Measurements from ENCODE around the gene TAF1. TPM values are rescaled to one million over a fixed set of nuclear protein-coding genes. Genes with fewer than 3 reads are reported as not detected.
"Not testable (repeated sequence)": the region's sequence is repeated elsewhere in the genome, so short reads cannot be mapped to it uniquely, and the experiment has no call there.

TAF1 gene
- total RNA-seq, 1 donor from 2014 or later = 14.6 TPM

DNA sequence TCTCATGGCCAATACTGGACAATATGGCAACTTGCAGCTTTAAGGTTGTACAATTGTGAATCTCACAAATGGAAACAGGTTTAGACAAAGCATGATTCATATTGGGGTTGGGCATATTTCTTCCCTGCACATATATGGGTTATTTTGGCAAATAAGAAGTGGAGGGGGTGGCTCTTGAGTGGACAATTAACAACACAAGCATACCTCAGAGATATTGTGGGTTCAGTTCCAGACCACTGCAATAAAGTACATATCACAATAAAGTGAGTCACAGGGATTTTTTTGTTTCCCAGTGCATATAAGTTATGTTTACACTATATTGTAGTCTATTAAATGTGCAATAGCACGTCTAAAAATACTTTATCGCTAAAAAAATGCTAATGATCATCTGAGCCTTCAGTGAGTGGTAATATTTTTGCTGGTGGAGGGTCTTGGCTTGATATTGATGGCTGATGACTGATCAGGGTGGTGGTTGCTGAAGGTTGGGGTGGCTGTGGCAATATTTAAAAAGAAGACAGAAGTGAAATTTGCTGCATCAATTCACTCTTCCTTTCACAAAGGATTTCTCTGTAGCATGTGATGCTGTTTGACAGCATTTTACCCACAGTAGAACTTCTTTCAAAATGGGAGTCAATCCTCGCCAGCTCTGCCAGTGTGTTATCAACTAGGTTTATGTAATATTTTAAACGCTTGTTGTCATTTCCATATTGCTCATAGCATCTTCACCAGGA, 116.2 kb downstream of the TAF1 start:
- no peak for ATAC-seq
- intact Hi-C loops (cut with DNase I) = no loop called here
- no peak for DNase-seq (ENCODE audit: missing footprints)

GRCh38 chrX:71487814-71488213, 121.7 kb downstream of the TAF1 start:
- DNase-seq (ENCODE audit: missing footprints) (no peak), ATAC-seq (no peak)
- intact Hi-C loops (cut with DNase I) = no loop called here

DNA sequence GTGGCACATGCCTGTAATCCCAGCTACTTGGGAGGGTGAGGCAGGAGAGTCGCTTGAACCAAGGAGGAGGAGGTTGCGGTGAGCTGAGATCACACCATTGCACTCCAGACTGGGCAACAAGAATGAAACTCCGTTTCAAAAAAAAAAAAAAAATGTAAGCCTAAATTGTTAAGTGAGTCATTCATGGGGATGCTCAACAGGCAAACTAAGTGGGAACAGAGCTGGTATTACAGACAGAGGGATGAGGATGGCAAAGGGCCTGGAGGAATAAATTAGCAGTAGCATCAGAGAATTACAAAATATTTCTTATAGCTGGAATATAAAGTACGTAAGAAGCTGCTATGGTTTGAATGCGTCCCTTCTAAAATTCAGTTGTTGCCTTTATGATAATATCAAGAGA, 123.4 kb downstream of the TAF1 start:
- intact Hi-C loops (cut with DNase I) = no loop called here
- no peak for ATAC-seq

GRCh38 chrX:71492231-71493065, 126.3 kb downstream of the TAF1 start:
- intact Hi-C loops (cut with DNase I) = loop anchor here (5.0 kb wide), 1 partner anchor 40 kb away; the partner anchor contains the start of gene OGT
- ATAC-seq (peak; percentile 72), DNase-seq (ENCODE audit: missing footprints) (peak; percentile 68)

More for the DNA sequence above, 123.4 kb downstream of the TAF1 start:
- DNase-seq (ENCODE audit: missing footprints) = no peak

DNA sequence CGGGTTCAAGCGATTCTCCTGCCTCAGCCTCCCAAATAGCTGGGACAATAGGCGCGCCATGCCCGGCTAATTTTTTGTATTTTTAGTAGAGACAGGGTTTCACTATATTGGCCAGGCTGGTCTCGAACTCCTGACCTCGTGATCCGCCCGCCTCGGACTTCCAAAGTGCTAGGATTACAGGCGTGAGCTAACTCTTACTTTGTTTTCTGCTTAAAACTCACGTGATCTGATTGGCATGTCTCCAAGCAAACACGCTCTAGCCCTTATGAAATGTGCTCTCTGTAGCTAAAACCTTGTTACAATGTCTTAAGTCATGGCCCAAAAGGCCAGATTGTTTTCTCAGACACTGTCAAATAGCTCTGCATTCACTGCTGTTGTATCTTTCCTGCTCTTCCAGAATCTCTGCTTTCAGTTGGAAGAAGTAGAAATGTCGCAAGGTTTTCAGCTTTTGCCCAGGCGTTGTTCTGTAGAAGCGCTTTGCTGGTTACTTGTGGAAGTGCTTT, 127.0 kb downstream of the TAF1 start:
- no peak for DNase-seq (ENCODE audit: missing footprints)
- ATAC-seq = peak; percentile 52

DNA sequence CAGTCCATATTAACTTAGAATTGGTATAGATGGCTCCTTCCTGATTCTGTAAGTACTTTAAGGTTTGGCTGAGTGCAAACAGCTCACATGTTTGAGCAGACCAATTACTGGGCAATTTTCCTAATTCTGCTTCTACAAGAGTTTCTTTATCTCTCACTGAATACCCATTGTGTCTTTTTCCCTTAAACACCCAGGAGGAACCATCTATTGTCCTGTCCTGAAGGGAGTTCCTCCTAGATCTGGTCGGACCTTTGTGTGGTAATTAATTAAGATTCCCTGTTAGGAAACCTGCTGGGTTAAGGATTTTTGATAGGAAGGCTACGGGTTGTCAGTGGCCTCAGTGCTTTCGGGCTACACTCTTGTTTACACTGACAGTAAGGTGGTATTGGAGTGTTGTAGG, 129.8 kb downstream of the TAF1 start:
- DNase-seq (ENCODE audit: missing footprints); ATAC-seq; intact Hi-C loops (cut with DNase I): not testable (repeated sequence)

More for the DNA sequence above, 127.0 kb downstream of the TAF1 start:
- intact Hi-C loops (cut with DNase I) = loop anchor here (5.0 kb wide), 1 partner anchor 39 kb away; the partner anchor contains the start of gene OGT

GRCh38 chrX:71496476-71496875, 130.3 kb downstream of the TAF1 start:
- ATAC-seq = no peak
- intact Hi-C loops (cut with DNase I) = no loop called here

GRCh38 chrX:71502080-71502479, 135.9 kb downstream of the TAF1 start:
- DNase-seq (ENCODE audit: missing footprints); ATAC-seq; intact Hi-C loops (cut with DNase I): not testable (repeated sequence)

More at GRCh38 chrX:71496476-71496875, 130.3 kb downstream of the TAF1 start:
- DNase-seq (ENCODE audit: missing footprints) = no peak

DNA sequence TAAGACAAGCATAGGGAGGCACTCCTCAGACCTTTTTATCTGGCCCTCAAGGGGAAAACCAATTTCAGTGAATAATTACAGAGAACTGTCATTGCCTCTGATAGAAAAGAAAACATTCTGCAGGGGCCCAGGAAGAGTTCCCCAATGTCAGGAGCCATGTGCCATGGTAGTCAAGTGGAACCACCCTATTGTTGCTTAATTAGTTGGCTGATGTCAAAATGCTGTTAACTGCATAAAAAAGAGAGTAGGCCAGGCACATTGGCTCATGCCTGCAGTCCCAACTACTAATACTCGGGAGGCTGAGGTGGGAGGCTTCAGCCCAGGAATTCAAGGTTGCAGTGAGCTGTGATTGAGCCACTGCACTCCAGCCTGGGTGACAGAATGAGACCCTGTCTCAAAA, 138.2 kb downstream of the TAF1 start:
- ATAC-seq (no peak), DNase-seq (ENCODE audit: missing footprints) (no peak)
- intact Hi-C loops (cut with DNase I) = no loop called here

GRCh38 chrX:71509289-71509688, 143.1 kb downstream of the TAF1 start:
- no peak for DNase-seq (ENCODE audit: missing footprints)
- intact Hi-C loops (cut with DNase I) = no loop called here
- ATAC-seq = no peak

DNA sequence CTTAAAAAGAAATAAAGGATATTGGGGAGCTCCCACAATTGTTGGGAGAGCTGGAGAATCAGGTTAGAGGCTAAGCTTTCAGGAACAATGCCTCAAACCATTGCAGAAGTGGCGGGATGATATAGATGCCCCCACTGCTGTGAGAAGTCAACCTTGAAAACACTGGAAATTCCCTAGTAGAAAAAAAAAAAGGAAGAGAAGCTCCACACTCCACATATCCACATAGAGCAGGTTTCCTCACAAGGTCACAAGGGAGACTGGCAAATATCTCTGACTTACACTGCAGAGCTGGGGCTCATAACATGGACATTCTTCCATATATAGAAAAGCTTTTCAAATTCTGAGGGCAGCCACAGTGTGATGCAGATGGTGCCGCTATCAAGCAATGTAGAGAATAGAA, 144.0 kb downstream of the TAF1 start:
- DNase-seq (ENCODE audit: missing footprints) = no peak
- intact Hi-C loops (cut with DNase I) = no loop called here
- ATAC-seq = no peak

- intact Hi-C loops (cut with DNase I) = not testable (repeated sequence)
Measured at GRCh38 chrX:71513731-71514130, 147.6 kb downstream of the TAF1 start.

DNA sequence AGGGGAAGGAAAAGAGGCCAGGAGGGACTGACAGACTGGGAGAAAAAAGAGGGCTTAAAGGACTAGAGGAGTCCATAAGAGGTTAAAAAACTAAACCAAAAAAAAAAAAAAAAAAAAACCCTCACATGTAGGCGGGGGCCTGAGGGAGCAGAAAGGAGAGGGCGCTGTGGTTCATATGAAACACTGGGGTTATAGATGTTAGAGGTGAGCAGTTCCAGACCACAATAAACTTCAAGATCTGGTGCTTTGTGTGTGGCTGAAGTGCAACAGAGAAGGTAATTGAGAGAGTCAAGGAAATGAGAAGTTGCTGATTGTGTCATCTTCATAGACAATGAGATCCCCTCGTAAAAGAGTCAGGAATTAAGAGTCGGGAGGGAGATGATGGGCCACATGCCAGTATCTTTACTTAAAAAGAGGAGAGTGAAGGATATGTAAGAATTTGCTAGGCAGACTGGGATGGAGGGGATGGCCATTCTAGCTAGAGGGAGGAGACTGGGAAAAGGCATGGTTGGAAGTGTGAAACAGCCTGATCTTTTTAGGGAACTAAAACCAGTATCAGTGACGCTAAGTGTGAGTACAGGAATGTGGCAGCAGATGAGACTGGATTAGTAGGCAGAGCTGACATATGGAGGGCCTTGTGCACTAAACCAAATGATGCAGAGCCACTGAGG, 148.3 kb downstream of the TAF1 start:
- DNase-seq (ENCODE audit: missing footprints) (no peak), ATAC-seq (peak; percentile 65)
- intact Hi-C loops (cut with DNase I) = no loop called here

More at GRCh38 chrX:71513731-71514130, 147.6 kb downstream of the TAF1 start:
- ATAC-seq; DNase-seq (ENCODE audit: missing footprints): not testable (repeated sequence)

DNA sequence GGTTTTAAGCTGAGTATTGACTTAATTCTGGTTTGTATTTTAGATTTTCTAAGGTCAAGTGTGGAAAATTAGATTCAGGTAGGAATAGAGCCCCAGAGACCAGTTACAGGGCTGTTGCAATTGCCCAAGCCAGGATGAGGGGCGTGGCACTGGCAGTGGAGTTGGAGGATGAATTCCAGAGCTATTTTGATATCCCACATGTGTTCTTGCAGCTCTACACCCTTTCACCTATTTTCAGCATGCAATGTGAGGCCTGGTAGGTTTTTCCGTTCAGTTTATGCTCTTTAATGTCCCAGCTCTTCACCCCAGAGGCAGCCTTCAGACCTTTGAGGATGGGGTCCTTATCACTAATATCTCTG, 148.9 kb downstream of the TAF1 start:
- peak; percentile 94 for ATAC-seq
- intact Hi-C loops (cut with DNase I) = no loop called here

More for the DNA sequence above, 148.9 kb downstream of the TAF1 start:
- peak; percentile 59 for DNase-seq (ENCODE audit: missing footprints)

Other genes starting within 250 kb of the TAF1 start
- gene MED12, start 247.8 kb upstream of the TAF1 start, total RNA-seq = 19.4 TPM
- 0.49 TPM for gene NLGN3, start 221.5 kb upstream of the TAF1 start, total RNA-seq
- not detected for gene GJB1, start 143.1 kb upstream of the TAF1 start, total RNA-seq
- gene ZMYM3, start 112.2 kb upstream of the TAF1 start, total RNA-seq = 14.2 TPM
- 120 TPM for gene NONO, start 82.7 kb upstream of the TAF1 start, total RNA-seq
- gene ITGB1BP2, start 64.6 kb upstream of the TAF1 start, total RNA-seq = 105 TPM
- gene OGT, start 166.7 kb downstream of the TAF1 start, total RNA-seq = 78.6 TPM
- gene GCNA, start 212.1 kb downstream of the TAF1 start, total RNA-seq = 1.7 TPM

All from Right ventricle myocardium inferior (tissue), 1 donor.